DMS79 (cell line): ENCODE results near the gene PEX26.
"Not testable (repeated sequence)": the region's sequence is repeated elsewhere in the genome, so short reads cannot be mapped to it uniquely, and the experiment has no call there.

Experiments used
- DNase-seq: peaks from one replicate; lab custom pipeline; 2025; lab: John Stamatoyannopoulos, UW

The PEX26 gene

DNA sequence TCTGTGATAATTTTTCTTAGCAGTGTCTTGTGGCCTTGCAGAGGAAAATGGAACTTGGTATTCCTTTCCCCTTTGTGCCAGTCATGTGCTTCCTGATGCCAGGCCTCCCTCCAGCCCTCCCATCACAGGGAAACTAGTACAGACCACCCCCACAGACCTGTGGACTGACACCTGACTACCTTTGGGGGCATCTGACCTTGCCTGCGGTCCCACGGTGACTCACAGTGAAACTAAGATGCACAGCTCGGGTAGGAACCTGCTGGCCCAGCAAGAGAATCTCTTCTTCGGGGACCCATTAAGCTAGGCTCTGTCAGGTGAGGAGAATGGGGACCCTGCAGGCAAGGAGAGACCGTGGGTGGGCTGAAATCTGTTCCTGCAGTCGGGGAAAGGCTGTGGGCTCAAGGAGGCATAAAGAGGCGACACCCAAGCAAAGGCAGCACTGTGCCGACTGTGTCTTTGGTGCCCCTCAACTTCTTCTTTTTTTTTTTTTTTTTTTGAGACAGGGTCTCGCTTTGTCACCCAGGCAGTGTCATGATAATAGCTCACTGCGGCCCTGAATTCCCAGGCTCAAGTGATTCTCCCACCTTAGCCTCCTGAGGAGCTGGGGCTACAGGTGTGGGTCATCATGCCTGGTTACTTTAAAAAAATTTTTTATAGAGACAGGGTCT lies 20.8 kb upstream of the PEX26 start:
- no peak for DNase-seq

DNA sequence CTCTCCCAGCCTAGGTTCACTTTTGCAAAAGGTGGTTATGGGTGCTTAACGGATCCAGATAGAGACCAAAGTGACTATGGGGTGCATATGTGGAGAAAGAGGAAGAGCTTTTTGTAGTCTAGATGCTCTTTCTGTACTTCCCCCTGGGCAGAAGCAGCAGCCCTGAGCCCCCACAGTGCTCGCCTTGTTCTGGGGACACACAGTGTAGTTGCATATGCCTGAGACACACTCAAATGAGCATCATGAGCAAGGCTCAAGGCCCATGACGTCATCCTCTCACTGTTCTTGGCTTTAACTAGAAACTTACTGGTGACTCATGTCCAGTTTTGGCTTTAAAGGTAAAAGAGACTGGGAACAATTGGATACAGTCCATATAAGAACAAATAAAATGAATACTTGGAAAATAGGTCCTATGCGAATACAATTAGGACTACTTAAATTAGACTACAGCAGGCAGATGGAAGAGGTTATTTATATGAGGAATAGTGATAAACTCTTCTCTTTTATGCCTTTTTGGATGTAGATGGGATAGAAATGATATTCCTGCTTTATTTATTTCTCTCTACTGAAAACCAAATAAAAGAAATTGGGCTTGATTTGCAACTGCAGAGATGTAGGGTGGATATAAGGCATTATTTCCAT lies 20.1 kb upstream of the PEX26 start:
- no peak for DNase-seq

DNA sequence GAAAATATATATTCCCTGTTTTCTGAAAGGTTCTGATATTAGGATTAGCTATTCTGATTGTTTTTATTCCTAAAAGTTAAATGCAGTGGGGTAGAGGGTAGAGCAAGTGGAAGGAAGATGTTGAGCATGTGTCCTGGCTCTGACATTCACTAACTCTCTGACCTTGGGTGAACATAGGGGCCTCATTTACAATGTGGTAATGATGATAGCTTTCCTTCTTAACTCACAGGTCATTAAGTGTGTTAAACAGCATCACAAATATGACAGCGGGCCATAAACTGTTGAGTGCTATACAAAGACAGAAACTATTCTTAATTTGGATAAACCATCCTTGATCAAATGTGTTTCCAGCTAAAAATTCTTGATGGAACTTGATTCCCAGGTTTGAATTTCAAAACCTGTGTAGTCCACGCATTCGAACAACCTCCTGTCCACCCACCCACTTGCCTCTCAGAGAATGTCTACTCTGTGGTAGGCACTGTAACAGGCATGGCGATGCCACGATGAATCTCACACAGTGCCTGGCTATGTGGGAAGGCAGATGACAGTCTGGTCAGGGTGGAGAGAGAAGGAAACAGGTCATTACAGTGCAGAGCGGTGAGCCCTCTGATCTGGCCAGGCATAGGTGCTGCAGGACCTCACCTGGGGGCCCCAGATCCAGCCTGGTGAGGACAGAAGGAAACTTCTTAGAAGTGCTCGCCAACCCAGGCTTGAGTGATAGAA lies 19.3 kb upstream of the PEX26 start:
- DNase-seq, result no peak

GRCh38 chr22:18059094-18059417 lies 18.7 kb upstream of the PEX26 start:
- no peak for DNase-seq

GRCh38 chr22:18059473-18059872 lies 18.3 kb upstream of the PEX26 start:
- no peak for DNase-seq

DNA sequence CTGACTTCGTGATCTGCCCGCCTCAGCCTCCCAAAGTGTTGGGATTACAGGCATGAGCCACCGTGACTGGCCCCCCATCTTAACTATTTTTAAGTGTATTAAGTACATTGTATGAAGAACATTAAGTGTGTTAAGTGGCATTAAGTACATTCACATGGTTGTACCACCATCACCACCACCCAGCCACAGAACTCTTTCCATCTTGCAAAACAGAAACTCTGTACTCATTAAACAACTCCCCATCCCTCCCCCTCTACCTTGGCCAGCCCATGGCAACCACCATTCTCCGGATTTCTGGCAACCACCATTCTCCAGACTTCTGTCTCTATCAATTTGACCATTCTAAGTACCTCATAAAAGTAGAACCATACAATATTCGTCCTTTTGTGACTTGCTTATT lies 17.8 kb upstream of the PEX26 start:
- no peak for DNase-seq

GRCh38 chr22:18060646-18061620 lies 16.9 kb upstream of the PEX26 start:
- DNase-seq, result no peak

DNA sequence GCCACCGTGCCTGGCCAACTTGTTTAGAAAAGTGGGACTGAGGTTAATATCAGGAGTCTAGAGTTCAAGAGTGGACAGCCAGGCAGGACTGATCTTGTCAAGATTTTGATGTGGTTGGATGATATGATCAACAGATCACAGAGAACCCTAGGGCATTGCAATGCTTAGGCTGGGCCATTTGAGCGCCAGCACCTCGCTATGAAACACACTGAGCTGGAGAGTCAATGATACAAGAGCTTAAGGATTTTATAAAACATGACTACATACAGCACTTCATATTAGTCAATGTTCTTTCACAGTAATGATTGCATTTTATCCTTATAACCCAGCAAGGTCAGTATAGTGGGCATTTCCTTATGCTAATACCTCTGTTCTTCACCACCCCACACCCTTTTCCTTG lies 15.4 kb upstream of the PEX26 start:
- DNase-seq, result no peak

GRCh38 chr22:18063306-18063705 lies 14.5 kb upstream of the PEX26 start:
- no peak for DNase-seq

GRCh38 chr22:18063715-18064114 lies 14.1 kb upstream of the PEX26 start:
- DNase-seq, result not testable (repeated sequence)

GRCh38 chr22:18064636-18065035 lies 13.2 kb upstream of the PEX26 start:
- no peak for DNase-seq

DNA sequence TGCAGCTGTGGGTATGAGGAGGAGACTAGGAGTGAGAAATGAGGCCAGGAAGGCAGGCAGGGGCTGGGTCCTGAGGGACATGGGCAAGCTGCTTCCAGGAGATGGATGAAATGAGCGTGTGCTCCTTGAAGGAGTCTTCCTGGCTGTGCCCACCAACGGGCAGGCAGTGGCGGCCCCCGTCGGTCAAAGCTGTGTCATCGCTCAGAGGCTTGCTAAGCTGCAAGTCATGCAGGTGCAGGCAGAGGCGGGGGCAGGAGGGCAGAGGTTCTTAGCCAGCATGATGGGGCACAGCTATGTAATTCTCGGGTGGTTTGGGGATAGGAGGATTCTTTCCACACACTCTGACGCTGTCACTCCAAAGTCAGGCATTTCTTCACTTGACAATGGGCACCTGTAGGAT lies 12.5 kb upstream of the PEX26 start:
- no peak for DNase-seq

DNA sequence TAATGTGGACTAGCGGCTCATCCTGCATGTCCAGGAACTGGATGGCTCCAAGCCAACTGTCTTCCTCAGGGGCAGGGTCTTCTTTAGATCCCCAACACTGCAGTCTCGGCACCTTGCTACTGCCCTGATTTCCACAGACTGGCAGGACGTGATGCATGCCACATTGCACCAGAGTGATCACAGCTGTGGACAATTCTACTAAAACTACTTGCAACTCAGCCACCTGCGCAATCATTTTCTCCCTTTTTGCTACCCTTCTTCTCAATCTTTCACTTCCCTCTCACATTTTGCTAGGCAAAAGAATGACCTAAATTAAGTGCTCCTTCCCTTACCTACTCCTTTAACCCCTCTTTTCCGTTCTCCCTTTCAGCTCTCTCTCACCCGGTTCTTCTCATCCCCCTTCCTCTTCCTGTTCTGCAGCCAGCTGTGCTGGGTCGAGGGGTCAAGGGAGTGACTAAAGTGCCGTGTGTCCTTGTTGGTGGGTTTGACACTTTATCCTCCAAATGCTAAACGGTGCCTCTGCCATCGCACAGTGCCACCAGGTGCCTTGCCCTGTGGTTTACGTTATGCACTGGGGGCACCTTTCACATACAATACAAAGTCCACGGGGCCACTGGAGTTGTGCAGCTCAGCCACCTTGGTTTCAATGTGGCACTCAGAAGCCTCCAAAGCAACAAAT lies 11.5 kb upstream of the PEX26 start:
- DNase-seq, result no peak

- DNase-seq, result no peak
Observed at GRCh38 chr22:18067121-18067520, 10.7 kb upstream of the PEX26 start.

- no peak for DNase-seq
Observed at GRCh38 chr22:18067548-18068341, 10.0 kb upstream of the PEX26 start.

DNA sequence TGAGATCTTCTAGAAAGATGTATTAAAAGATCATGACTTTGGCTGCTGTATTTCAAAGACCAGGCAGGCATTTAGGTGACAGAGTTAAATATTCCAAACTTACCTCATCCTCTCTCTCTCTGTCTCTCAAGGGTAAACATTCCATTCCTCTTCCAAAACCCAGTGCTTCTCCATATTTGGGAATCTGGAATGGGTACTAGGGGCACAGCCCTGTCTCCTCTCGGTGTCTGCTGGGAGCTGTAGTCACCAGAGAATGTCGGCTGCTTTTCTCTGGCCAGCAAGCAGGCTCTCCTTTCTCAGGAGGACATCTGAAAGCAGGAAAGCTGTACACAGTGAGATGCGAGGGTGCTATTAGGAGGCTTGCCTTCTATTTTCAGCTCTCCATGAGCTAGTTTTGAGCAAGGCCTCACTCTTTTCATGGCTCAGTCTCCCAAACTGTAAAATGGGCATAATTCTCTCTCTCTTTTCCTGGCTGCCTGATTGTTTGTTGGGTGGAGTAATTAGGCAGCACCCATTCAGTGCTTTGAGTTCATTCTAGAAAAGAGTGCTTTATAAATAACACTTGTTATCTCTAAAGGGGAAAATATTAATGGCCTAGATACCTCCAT lies 9.3 kb upstream of the PEX26 start:
- DNase-seq, result no peak

- no peak for DNase-seq
Observed at GRCh38 chr22:18069041-18069440, 8.7 kb upstream of the PEX26 start.

GRCh38 chr22:18070041-18070440 lies 7.7 kb upstream of the PEX26 start:
- no peak for DNase-seq

DNA sequence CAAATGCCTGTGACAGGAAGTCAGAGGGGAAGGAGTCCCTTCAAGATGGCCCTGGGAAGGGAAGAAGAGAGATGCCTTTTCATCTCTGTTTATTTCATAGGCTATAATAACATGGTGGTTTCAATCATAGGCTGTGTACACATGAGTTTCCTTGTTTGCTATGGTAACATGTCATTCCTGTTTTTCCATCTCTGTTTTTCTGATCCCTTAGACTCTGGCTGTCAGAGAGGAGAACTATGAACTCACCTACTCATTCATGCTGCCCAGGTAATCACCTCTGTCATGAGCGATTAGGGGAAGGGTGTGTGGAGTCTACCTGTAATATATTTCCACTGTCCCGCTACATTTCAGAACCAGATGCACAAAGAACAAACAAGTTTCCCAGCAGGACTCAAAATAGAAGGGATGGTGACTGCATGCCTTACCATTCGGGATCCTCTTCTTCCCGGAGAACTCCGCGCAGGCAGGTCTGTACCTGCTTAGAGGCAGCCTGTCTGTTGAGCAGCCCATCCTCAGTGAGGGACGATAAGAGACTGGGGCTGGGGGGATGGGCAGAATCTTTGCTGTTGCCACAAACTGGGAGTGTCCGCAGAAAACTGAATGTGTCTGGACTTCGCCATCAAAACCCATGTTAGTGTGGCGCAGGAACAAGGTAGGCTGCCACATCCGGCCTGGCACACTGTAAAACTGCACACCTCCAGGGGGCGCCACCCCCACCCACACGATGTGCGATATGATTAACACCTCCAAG lies 7.1 kb upstream of the PEX26 start:
- DNase-seq, result no peak
